IPS-11a (cell line): ENCODE data around the gene CDK13.

ENCODE experiments used
- H3K4me3 ChIP-seq: one replicate; pipeline ENCODE4 v1.5.1; 2013; ENCODE audit warnings: low read depth, low read length, control low read depth

CDK13 gene

DNA sequence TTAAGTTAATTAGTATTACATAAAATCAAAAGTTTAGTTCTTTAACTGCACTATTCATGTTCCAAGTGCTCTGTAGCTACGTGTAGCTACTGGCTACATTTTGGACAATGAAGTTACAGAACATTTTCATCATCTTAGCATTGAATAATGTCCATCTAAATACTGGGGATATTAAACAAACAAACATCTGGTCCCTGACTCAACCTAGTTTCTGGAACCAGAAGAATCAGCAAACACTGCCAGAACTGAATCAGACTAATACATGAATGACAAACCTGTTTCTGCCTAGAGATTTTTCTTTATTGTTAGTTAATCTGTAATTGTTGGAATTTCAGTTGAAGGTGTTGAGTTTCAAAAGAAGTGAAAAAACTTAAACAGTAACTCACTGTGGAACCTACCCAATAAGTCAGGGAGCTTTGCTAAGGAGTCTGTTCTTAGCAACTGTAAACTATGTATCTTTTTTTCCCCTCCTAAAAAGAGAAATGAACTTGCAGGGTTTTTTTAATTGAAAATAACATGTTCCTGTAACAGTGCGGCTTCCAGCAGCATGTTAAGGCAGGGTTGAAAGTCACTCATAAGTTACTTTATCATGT, 58.3 kb downstream of the CDK13 start:
- no peak overlapping the region for H3K4me3 ChIP-seq

DNA sequence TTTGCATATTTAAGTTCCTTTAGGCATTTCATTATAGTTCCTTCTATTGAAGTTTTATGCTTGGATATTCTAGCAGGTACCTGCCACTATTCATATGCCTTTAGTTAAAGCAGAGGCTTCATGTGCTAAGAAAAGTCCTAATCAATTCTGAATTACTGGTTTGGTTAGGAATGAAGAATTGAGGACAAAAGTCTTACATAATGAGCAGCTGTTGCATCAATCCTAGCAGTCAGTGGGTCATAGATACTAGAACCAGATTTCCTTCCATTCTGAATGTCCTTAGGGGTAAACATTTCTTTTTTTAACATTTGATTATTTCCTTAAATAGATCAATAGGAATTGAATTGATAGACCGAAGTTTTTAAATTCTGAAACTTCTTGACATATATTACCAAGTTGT, 59.2 kb downstream of the CDK13 start:
- H3K4me3 ChIP-seq, result no peak overlapping the region

DNA sequence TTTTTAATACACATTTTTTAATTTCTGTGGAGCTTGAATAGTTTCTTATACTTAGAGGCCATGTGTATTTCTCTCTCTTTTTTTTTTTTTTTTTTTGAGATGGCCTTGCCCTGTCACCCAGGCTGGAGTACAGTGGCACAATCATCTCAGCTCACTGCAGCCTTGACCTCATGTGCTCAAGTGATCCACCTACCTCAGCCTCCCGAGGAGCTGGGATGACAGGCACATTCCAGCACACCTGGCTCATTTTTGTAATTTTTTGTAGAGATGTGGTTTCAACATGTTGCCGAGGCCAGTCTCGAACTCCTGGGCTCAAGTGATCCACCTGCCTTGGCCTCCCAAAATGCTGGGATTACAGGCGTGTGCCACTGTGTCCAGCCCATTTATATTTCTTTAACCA, 64.3 kb downstream of the CDK13 start:
- no peak overlapping the region for H3K4me3 ChIP-seq

DNA sequence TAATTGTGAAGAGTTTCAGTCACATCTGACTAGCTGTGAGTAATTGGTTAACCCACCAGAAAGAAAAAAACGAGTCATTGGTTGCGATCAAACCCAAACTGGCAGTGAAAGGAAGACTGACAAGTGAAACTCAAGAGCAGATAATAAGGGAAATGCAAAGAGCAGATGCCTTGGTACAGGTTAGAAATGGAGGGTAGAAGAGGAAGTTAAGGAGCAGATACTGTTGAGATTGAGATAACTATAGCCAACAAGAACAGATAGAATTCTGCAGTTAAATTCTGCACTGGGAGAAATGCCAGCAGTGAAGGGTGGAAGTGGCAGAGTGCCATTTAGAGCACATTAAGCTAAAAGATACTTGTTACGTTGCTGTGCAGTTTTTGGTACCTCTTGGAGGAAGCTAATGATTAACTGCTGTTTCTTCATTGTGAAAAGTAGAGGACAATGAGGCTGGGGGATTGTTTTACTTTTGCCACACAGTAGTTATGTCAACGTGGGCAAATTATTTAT, 65.8 kb downstream of the CDK13 start:
- H3K4me3 ChIP-seq, result no peak overlapping the region

DNA sequence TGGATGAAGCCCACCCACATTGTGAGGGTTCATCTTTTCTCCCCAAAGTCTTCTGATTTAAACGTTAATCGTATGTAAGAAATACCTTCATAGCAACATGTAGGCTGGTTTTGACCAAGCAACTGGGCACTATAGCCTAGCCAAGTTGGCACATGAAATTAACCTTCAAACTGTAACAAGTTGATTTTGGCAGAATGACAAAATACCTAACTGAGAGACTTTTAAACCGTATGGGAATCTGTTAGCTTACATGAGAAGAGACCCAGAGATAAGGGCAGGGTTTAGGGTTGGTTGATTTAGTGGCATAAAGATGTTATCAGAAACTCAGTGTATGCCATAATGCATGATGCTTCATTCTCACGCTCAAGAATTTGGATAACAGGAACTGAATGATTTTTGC, 69.5 kb downstream of the CDK13 start:
- no peak overlapping the region for H3K4me3 ChIP-seq

DNA sequence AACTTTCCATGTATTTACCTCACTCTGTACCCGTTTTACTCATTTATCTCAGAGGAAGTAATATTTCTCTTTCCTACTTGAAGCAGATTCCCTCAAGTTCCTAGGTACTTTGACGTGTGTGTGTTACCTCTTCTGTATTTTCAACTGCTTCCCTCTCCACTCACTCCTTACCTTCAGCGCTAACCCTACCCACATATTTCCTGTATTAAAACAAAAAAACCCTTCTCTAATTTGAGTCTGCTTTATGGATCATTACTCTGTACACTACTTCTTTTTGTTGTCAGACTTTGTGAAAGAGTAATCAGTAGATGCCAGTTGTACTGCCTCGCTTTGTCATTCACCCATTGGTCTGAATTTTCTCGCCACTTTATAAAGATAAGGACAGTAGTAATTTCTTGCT, 74.0 kb downstream of the CDK13 start:
- H3K4me3 ChIP-seq, result no peak overlapping the region

DNA sequence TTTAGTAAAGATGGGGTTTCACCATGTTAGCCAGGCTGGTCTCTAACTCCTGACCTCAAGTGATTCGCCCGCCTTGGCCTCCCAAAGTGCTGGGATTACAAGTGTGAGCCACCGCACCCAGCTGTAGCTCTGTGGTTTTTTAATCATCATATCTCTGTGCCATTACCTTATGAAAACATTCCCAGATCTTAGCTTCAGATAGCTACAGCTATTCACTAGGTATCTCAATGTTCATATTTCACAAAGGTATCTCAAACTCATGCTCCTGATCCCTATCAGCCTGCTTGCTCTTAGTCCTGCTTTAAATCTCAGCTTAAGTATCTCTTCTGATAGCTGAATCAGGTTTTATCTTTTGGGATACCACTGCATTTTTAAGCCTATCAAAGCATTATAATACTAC, 74.8 kb downstream of the CDK13 start:
- H3K4me3 ChIP-seq, result no peak overlapping the region

DNA sequence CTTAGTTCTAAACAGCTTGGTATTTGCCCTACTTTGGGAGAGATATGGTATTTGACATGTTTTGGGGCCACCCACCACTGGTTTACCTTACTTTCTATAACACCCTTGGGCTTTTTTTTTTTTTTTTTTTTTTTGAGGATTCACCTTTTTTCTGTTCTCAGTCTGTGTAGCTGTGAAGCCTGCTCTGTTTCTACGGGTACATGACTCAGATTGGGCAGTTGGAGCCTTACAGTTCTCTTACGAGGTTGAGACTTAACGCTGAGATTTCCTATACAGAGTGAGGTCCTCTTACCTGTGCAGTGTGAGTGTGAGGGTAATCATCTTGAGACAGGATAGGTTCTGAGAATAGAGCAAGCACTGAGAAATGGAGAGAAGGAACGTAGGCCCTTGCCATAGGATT, 77.5 kb downstream of the CDK13 start:
- no peak overlapping the region for H3K4me3 ChIP-seq

DNA sequence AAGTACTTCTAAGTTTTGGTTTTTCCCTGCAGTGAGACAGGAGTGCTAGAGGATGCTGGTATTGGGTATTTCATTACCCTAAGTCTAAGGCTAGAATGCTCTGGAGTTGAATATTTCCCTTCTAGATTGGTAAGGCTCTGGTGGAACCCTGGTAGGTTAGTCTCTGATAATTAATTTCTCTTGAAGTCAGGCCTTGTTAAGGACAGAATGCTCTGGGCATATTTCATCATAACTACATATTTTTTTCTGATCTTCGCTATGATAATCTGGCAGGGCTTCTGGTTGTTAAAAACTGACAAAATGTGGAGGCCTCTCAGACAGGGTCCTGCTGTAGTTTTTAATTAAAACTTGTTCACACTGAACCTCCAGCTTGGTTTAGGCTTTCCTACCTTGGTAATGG, 83.8 kb downstream of the CDK13 start:
- no peak overlapping the region for H3K4me3 ChIP-seq

DNA sequence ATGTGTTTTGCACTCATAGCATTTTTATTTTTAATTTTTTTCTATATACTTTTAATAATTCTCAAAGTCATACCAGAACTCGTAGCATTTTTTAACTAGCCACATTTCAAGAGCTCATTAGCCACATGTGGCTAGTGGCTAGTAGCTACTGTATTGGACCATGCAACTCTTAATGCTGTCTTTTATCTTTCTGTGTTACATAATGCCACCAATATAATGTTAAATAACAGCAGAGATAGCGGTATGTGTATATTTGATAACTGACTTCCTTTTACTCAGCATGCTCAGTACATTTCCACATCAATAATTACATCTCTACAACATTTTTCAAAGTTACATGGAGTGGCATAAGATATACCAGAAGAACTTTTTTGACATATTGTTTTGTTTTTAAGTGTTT, 91.4 kb downstream of the CDK13 start:
- no peak overlapping the region for H3K4me3 ChIP-seq

DNA sequence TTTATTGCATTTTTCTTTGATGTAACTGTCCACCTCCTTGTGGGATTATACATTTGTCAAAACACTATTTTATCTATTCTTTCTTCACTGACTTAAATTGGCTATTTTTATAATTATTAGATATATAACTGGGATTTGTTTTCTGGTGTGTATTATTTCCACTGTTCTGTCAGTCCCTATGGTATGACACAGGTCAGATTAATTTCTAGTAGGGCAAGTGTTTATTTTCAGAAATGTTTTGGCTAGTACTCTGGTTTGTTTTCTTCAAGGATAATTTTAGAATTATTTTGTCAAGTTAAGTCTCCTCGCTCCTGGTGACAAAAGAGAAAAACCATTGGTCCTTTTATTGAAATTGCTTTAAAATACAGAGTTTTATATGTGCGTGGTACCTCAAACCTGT, 93.1 kb downstream of the CDK13 start:
- H3K4me3 ChIP-seq, result no peak overlapping the region

DNA sequence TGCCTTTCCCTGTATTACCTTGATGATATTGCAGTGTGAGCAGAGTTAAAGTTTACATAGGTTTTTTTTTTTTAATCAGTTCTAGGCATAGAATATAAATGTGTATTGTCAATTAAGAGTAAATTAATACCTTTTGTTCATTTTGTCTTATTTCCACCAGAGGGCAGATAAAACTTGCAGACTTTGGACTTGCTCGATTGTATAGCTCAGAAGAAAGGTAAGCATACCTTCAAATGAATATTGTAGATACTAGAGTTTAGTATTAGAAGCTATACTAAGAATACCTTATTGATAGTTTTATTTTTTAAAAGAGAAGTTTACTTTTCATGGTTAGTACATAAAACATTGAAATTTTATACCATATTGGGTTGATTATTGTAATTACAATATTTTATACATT, 97.6 kb downstream of the CDK13 start:
- no peak overlapping the region for H3K4me3 ChIP-seq

DNA sequence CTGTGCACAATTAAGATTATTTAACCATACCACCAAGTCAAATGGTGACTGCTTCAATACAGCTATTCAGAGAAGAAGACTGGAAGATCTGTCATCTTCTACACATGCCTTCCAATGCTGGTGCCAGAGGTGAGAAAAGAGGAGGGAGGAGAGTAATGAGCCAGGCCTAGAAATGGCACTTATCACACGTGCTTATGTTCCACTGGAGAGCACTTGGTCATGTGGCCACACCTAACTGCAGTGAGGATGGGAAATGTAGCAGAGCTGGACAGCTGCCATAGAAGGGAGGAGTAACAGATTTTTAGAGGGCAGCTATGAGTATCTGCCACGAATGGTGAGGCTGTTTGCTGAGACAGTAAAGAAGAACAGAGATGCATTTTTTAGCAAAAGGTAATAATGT, 107.2 kb downstream of the CDK13 start:
- H3K4me3 ChIP-seq, result no peak overlapping the region

DNA sequence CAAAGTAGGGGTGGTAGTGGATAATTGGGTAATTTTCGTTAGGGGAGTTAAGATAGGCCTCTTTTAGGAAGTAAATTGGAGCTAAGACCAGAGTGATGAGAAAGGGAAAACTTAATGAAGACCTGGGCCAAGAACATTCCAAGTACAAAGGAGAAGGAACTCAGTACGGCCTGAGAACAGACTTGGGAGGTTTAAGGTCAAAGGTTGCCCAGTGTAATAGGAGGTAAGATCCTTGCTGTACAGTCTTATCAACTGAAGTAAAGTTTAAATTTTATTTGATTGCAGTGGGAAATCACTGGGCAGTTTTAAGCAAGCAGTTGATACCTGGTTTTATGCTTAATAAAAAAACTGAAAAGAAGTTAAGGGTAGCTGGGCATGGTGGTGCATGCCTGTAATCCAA, 108.0 kb downstream of the CDK13 start:
- H3K4me3 ChIP-seq, result no peak overlapping the region

DNA sequence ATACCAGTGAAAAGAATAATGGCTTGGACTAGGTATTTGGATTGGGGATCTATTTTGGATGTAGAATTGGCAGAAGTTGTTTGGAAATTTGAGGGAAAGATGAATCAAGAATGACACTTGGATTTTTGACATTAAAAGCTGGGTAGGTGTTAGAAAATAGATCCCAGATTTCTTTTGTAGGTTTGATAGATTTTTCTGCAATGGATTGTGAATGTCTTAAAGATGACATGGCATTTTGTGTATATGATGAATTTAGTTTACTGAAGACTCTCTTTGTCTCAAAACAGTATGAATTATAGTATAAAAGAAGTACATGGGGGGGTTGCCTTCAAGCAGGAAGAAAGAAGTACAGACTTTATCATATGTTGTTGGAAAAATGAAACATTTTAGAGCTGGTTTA, 108.6 kb downstream of the CDK13 start:
- H3K4me3 ChIP-seq, result no peak overlapping the region

DNA sequence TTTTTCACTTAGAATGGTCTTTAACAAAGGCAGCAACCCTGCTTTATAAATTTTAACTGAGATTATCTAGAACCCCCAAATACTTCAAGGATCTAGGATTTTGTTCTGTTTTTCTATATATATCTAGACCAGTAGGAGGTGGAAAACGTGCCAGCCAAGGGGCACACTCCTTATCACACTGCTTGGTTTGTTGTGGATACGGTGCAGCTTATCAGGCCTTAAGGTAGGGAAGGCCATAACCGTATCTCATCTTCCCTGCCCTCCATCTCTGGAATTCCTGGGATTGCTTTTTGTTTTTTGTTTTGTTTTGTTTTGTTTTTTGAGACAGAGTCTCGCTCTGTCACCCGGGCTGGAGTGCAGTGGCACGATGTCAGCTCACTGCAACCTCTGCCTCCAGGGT, 109.0 kb downstream of the CDK13 start:
- H3K4me3 ChIP-seq, result no peak overlapping the region

DNA sequence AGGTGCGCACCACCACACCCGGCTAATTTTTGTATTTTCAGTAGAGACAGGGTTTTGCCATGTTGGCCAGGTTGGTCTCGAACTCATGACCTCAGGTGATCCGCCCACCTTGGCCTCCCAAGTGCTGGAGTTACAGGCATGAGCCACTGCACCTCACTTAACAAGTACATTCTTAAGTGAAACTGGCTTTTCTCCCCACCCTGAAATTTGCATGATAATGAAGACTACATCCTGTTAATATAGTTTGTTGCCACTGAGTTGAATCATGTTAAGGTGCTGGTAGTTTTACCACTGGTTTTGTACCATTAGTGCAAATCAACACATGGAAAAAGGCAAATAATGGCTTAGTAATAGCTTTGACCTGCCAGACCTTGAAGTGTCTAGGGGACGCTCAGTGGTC, 122.2 kb downstream of the CDK13 start:
- no peak overlapping the region for H3K4me3 ChIP-seq

DNA sequence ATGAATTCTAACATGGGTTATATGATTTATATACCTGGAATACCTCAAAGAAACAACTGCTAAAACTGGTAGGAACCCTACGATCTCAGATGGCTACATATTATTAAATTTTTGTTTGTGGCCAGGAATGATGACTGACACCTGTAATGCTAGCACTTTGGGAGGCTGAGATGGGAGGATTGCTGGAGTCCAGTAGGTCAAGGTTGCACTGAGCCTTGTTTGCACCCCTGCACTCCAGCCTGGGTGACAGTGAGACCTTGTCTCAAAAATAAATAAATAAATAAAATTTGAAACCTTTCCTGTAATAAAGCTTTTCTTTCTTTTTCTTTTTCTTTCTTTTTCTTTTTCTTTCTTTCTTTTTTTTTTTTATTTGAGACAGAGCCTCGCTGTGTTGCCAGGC, 123.2 kb downstream of the CDK13 start:
- H3K4me3 ChIP-seq, result no peak overlapping the region

DNA sequence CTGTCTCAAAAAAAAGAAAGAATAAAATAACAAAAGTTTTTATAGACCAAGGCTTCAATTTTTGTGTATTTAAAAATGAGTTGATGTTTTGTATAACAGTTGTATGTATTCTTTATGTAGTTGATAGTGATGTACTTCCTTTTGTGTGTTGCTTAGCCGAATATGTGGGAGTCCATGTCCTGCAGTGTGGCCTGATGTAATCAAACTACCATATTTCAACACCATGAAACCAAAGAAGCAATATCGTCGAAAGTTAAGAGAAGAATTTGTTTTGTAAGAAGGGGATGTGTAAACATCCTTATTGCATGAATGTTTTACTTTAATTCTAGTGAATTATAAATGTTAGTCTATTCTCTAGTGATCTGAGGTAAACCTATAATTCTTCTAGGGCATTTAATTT, 127.8 kb downstream of the CDK13 start:
- no peak overlapping the region for H3K4me3 ChIP-seq

DNA sequence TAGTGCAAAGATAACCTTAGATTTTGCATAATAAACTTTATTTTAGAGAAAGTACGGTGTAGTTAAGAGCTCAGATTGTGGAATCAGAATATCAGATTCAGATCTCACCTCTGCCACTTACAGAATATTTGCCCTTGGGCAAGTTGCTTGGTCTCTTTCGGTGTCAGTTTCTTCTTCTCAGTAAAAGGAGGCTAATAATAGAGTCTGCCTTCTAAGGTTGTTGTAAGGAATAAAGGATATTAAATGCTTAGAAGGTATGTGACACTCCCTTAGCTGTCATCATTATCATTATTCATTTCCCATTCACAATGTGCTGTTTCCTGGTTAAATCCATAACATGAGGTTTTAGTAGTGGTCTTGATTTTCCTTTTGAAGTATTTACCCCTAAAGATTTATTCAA, 142.1 kb downstream of the CDK13 start:
- H3K4me3 ChIP-seq, result no peak overlapping the region

DNA sequence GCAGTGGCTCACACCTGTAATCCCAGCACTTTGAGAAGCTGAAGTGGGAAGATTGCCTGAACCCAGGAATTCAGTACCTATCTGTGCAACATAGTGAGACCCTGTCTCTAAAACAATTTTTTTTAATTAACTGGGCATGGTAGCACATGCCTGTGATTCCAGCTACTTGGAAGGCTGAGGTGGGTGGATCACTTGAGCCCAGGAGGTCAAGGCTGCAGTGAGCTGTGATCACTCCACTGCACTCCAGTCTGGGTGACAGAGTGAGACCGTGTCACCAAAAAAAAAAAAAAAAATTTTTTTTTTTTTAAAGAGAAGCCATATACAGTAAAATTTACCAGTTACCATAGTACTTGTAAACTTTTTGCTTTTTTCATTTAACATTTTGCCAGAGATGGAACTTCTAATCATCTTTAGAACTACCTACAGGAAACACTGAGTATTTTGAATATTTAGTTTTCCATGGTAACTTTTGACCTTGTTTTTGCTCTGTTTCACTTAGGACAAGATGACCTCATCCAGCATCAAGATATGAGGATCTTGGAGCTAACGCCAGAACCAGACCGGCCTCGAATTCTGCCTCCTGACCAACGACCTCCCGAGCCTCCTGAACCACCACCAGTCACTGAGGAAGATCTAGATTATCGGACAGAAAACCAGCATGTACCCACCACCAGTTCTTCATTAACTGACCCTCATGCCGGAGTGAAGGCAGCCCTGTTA, 143.7 kb downstream of the CDK13 start:
- no peak overlapping the region for H3K4me3 ChIP-seq

DNA sequence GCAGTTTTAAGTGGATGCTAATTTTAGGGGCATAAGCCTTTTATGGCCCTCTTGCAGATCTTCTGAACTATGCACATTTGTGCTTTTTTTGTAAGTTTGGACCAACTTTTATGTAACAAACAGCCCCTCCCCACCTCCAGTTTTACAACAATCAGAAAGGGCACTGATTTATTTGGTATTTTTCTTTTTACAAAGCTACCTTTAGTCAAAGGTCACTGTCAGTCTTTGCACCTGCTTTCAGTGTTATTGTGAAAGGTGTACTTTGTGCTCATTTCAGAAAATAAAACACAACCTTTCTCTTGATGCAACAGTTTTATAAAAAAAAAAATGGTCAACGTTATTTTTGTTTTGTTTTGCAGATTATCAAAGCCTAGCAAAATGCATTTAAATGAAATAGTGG, 145.2 kb downstream of the CDK13 start:
- no peak overlapping the region for H3K4me3 ChIP-seq
